HG03575 (cell line): ENCODE measurements around the gene ITPR1.
"Not testable (repeated sequence)": the region's sequence is repeated elsewhere in the genome, so short reads cannot be mapped to it uniquely, and the experiment has no call there.

Experiments used
- ATAC-seq: cut with Tn5 transposase; IDR thresholded peaks from one replicate; pipeline ENCODE4 v1.9.1; 2021; ENCODE audit not compliant: unreplicated experiment, insufficient number of reproducible peaks, low FRiP score; ENCODE audit errors: extremely low read depth

The ITPR1 gene

DNA sequence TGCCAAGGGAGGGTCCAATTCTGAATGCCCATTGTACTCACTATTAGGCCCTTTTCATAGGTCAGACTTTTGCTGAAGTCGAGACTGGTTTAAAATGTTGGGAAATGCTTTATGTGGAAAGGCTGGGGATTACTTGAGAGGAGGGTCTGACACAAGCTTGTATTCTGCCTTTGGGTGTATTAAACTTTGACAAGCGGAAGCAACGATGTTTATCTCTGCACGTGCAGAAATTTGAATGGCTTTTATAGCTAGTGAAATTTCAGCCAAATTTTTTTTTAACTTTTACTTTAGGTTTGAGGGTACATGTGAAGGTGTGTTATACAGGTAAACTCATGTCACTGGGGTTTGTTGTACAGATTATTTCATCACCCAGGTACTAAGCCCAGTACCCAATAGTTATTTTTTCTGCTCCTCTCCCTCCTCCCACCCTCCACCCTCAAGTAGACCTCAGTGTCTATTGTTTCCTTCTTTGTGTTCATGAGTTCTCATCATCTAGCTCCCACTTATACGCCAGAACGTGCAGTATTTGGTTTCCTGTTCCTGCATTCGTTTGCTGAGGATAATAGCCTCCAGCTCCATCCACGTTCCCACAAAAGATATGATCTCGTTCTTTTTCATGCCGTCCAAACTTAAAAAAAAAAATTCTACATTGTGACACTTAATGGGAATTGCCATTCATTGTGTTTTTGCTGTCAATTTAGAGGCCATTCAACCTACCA, 263.1 kb downstream of the ITPR1 start:
- no peak for ATAC-seq

DNA sequence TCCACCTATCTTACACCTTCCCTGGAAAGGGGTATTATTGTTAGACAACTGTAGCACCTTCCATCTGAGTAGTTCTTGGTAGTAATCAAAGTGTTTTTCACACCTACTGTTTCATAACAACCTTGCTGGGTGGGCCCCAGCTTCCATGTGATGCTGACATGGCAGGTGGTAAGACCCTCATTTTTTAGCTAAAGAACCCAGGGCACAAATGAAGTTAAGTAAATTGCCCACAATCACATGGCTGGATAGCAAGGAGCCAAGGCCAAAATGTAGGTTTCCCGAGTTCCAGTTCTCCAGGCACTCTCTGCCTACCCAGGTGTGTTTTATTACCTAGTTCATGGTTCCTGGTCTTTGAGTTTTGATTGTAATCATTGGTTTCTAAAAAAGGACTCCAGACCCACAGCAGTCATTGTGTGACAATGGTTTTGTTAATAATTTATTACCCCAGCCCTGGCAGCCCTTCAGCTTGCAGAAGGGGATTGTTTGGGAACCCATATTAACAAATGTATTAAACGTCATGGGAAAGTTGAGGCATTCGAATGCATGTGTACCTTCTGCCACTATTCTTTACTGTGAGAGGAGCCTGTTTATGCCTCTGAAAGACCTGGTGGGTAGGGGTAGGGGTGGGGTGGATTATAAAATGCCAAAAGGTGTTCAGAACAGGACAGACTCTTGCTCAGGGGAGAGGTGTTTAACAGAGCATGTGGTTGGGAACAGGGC, 263.9 kb downstream of the ITPR1 start:
- no peak for ATAC-seq

DNA sequence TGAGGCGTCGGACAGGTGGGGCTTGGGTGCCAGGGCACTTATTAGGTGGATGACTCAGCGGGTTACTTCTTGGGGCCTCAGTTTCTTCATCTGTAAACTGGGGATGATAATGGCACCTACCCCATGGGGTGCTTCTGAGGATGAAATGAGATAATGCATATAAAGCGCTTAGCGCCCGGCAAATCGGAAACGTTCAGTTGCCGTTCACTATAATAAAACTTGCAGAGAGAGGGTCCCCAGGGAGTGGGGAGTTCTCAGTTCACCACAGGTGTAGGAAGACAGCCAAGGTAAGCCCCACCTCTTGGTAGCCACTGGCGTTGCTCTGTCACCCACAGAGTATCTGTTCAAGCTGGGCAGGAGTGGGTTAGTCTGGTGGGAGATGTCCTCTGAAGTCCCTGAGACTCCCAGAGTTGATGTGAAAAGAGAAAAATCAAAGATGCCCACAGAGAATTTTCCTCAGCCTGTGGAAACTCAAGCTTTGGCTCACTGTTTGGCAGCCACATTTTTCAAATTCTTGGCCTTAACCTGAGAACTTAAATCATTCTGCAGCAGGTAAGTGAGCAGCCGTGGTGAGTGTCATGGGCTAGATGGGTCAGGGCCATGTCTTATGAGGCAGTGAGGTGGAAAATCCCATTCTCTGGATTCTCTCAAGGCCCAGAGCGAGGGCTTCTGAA, 264.6 kb downstream of the ITPR1 start:
- ATAC-seq = no peak

DNA sequence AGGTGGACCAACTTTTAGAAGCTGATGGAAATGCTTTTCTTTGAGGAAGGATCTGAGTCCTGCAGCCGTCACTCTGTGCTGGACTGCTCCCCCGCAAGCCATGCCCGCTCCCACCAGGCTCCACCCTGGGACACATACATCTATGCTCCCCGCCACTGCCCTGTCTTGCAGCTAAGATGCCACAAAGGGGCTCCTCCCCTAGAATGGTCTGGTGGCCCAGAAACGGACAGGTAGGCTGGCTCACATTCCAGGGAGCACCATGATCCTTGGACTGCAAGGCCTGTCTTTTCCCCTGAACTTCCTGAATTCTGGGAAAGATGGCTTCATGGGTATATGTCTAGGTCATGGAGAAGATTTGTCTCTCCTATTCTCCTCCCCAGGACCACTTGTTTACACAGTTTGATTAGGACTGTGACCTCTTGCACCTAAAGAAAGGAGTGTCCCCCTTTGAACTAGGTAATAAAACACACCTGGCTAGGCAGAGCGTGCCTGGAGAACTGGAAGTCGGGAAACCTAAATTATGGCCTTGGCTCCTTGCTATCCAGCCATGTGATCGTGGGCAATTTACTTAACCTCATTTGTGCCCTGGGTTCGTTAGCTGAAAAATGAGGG, 265.2 kb downstream of the ITPR1 start:
- ATAC-seq = no peak

DNA sequence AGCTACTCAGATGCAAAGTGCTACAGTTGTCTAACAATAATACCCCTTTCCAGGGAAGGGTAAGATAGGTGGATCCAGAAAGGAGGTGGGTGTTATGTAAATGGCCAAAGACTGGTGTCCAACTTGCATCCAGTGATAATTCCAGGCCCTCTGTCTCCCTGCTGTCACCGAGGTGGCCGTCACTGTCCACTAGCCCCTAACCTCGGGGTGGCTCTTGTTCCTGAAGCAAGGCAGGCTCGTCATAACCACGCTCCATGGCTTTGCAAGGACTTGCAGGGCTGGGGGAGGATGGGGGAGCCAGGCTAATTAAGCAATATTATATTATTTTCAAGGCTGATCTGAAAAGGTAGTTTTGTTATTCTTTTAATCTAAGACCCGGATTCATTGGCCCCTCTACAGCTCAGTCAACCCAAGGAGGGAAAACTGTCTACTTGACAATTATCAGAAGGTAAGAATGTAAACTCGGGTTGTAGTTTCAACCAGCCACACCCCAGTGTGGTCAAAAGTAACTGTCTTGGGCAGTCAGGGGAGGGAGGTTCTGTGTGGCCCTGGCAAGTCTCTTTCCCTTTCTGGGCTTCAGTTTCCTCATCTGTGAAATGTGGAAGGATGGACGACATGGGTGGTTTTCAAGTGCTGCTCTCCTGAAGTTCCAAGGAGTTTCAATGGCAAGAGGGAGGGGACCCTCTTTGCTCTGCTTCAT, 266.0 kb downstream of the ITPR1 start:
- ATAC-seq = no peak

DNA sequence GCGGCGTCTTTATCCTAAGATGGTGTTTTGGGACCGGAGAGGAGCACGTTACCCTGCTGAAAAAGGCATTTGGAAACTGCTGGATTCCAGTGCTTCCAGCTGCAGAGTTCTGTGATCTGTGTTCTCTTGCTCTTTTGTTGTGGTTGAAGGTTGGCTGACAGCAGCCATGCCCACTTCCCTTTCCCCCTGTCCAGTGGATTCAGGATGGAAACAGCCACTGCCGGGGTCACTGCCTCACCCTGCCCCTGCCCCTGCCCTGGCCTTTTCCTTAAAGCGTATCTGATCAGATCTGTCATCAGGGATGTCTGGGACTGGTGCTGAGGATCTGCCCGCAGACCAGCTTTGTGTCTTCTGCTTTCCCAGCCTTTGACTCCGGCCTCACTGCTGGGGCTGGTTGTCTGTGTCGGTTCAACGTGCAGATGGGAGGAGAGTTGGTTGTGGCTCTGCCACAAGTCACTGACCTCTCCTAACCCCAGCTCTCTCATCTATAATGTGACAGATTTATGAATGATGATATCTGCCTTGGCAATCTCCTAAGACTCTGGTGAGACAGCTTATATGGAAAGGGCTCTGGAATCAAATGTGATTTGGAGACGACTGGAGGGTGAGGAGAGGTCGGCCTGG, 266.7 kb downstream of the ITPR1 start:
- no peak for ATAC-seq

DNA sequence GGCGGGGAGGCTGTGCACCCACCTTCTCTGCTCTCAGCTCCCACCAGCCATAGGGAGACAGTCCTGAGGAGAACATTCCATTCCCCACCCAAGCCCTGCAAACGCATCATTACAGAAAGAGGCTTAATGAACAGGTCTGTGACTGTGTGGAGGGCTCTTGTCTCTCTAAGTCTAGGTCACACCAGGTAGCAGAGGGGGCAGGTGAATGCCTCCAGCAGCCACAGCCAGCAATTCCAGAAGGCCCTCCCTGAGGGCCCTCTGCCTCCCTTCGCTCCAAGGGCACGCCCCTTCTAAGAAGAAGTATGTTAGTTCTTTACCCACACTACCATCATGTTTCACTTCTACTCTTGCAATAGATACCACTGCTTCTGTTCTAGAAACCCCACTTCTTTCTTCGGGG, 268.6 kb downstream of the ITPR1 start:
- ATAC-seq = no peak

DNA sequence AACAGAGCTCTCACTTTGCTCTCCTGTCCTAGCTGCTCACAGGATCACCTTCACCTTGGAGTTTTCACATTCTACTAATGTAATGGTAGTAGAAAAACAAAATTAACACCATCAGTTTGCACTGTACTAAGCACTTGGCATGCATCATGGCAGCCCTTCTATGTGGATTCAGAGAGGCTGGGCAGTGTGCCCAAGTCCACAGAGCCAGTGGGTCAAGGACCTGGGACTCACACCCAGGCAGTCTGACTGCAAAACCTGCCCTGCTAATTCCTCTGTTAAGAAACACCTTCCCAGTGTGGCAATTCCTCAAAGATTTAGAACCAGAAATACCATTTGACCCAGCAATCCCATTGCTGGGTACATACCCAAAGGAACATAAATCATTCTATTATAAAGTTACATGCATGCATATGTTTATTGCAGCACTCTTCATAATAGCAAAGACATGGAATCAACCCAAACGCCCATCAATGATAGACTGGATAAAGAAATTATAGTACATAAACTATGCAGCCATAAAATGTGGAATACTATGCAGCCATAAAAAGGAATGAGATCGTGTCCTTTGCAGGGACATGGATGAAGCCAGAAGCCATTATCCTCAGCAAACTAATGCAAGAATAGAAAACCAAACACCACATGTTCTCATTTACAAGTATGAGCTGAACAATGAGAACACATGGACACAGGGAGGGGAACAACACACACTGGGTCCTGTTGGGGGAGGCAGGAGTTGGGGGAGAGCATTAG, 269.5 kb downstream of the ITPR1 start:
- not testable (repeated sequence) for ATAC-seq

DNA sequence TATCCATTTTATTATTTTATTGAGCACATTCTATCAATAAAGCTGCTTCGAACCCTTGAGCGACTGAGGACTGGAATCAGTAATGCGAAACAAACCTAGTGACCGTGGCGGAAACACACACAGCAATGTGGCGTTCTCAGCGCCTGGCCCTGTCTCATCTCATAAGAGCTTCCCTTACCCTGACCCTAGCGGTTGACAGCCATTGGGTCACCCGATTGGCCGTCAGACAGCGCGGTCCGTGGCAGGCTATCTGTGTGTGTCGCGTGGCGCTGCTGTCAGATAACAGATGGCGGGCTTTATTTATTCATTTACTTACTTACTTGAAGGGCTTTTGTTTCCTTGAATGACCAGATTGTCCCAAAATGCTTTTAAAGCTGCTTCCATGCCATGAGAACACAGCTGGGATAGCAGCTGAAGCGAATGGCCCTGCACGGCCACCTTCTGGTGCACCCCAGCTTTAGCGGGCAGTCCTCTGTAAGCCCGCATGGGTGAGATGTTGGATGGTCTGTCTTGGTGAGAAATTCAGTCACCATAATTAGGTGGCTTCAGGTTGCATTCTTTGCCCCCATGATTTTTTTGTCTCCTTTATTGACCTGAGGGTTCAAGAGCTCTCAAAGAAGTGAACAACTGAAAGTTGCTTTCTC, 270.6 kb downstream of the ITPR1 start:
- ATAC-seq = no peak

DNA sequence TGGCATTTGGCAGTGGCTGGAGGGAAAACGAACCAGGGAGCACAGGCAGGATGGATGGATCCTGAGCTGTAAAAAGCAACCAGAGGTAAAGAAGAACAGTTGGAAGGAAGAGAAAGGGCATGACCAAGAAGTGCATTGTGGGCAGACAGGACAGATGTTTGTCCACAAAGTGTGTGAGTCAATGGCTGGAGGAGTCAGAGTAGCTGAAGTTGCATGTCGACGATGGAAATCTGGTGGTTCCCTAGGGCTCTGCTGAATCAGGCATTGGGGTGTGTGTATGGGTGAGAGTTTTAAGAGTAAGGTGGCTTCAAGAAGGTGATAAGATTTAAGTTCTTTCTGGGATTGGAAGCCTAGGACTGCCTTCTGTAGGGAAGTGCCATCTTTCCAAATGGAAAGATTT, 272.1 kb downstream of the ITPR1 start:
- no peak for ATAC-seq

DNA sequence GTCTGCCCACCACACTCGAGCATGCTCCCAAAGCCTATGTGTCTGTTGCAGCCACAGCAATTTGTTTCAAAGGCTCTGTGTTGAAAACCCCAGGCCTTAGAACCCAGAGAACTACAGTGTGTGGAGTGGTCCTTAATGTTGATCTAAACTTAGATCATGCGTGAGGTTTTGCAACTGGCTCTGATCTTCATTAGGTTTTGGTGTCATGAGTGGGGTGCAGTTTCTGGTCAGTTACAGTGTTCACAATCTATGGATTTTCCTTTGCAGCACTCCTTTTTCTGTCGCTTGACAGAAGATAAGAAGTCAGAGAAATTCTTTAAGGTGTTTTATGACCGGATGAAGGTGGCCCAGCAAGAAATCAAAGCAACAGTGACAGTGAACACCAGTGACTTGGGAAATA, 273.1 kb downstream of the ITPR1 start:
- ATAC-seq = no peak

DNA sequence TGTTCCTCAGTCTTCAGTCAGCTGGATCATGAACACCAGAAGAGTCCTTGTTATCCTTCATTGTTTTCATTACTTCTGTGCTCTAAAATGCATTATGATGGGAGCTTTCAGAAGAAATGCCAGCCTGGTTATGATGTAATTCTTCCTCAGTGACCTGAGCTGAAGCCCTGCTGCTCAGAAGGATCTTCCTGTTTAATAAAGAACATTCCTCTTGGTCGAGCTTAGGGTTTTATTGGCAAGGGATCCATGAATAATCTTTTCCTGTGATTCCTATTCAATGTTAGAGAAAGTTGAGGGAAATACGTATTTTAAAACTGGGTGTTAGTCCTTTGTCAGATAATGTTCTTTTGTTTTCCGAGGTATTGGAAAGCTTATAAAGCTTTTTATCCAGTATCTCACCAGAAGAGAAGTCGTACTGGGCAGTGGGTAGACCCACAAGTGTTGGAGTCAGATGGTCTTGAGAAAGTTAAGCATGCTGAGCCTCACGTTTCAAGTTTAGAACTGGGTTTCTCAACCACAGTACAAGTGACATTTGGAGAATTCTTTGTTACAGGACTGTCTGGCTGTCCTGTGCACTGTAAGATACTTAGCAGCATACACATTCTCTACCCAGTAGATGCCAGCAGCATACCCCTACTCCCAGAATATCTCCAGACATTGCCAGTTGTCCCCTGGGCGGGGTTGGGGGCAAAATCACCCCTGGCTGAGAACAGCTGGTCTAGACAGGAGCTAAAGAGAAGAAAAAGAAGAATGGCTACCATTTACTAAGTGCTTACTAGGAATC, 273.8 kb downstream of the ITPR1 start:
- ATAC-seq = no peak

DNA sequence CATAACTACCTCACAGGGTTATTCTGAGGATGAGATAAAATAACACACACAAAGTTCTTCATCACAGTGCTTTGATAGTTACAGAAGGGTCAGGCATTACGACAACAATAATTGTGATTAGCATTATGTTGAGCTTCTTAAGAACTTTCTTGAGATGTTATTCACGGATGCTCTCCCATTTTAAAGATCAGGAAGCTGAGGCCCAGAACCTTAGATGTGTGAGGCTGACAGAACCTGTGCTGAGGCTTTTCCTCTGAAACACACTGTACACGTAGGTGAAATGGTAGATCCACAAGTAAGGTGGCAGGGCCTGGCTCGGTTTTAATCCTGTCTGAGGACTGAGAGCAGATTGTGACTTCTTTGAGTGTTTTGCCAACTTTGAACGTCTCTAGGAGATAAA, 274.9 kb downstream of the ITPR1 start:
- no peak for ATAC-seq

DNA sequence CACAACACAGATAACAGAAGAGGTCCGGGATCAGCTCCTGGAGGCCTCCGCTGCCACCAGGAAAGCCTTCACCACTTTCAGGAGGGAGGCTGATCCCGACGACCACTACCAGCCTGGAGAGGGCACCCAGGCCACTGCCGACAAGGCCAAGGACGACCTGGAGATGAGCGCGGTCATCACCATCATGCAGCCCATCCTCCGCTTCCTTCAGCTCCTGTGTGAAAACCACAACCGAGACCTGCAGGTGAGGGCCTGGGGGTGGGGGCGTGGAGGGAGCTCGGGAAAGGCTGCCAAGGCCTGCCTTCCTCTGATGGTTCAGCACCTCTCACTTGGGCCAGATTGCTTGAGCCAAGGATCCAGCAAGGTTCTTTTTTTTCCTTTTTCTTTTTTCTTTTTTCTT, 275.4 kb downstream of the ITPR1 start:
- ATAC-seq = no peak

DNA sequence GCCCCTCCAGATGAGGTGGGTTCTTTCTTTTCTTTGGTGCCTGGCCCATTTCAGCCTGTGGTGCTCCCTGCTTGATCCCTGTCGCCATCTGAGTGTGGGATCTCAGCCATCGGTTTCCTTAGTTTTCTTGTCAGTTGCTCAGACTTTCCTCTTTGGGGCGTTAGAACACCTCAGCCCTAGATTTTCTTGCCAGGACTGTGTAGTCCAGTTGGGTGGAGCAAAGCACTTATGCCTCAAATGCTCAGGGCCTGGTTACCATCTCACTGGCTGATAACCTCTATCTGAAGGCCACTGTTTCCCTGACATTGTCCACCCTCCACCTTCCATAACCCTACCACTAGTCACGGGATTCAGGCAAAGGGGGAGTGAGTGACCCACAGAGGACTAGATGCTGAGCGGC, 277.4 kb downstream of the ITPR1 start:
- ATAC-seq = no peak

DNA sequence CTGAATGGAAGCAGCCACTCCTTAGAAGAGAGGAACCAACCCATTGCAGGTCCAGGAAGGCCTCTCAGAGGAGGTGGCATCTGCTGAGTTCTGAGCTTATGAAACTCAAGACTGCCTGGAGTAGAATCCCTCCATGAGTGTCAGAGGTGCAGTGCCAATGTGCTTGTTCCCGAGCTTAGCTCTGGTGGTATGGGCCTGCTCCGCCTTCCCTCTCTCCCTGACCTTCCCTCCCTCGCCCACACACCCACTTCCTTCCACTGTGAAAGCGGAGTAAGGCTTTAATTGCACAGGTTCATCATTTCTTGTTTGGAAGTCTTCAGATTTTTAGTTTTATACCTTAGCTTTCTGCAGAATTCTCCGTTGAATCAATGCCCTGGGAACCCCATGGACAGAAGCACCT, 278.1 kb downstream of the ITPR1 start:
- no peak for ATAC-seq

DNA sequence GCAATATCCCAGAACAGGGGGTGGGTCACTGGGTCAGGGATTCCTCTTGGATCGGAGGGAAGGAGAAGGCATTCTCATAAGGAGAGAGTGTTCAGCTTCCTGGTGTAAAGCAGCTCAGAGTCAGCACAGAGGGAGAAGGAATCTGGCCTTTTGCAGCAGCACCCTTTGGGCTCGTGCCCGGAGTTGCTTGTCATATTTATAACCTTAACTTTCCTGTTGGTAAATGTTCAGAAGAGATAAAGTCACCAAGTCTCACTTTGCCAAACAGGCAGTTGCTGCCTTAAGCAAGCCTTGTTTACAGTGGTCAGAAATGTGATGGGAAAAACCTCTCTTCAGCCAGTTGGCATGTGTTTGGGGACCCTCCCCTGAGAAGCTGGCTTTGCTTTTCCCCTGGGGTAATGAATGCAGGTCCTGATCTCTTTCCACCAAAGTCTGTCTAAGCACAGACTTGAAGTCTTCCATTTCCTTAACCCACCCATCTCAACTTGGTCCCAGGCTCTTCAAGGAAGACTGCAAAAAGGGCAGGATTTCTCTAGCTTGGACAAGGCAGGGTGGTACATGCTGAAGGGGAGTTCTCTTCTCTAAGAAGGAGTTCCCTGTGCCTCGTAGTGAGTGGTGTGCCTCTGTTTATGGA, 279.1 kb downstream of the ITPR1 start:
- ATAC-seq = no peak
